GM18526 (cell line): Measurements from ENCODE around the gene UBE2R2.

Experiments
- POLR2A ChIP-seq: IDR thresholded peaks from 3 replicates; pipeline ENCODE4 v1.6.1; 2011; ENCODE audit not compliant: insufficient read length; ENCODE audit errors: extremely low read depth

UBE2R2 gene

GRCh38 chr9:33850267-33850629, 33.3 kb downstream of the UBE2R2 start:
- no peak for TF ChIP-seq POLR2A

DNA sequence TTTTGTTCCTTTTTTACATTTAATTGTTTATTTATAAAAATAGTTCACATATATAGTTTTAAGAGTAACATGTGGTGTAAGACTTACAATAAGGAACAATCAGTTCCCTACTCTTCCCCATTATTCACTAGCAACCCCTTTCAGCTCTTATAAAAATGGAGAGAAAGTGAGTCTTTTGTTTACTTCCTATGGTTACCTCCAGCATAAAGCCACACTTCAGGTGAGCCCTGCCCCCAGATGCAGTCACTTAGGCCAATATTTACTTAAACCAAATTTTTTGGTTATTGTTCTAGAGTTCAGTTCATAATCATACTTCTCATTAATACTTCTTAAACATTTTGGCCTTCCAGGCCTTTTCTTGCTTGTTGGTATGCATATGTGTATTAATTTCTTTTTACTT, 33.7 kb downstream of the UBE2R2 start:
- TF ChIP-seq POLR2A: no peak

- TF ChIP-seq POLR2A: no peak
These were observed 34.3 kb downstream of the UBE2R2 start for GRCh38 chr9:33851301-33851700.

DNA sequence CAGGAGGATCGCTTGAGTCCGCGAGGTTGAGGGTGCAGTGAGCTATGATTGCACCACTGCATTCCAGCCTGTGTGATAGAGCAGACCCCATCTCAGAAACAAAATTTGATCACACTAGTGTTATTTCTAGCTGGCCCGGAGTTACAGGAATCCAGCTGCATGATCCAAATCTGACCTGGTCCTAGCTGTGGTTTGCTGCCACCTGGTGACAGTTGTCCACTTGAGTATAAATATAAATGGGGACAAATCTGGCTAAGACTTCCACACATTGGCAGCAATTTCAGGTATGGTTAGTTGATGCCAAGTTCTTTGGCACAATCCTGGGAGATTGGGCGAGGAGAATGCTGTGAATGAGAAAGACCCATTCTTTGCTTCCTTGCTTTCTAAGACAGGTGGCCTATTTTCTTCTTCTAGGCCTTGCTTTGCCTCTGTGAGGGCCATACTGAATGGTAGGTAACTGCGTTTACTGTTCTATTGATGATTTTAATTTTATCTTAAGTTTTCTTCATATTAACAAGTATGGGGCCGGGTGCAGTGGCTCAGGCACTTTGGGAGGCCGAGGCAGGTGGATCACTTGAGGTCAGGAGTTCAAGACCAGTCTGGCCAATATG, 35.4 kb downstream of the UBE2R2 start:
- no peak for TF ChIP-seq POLR2A

- TF ChIP-seq POLR2A: no peak
These were observed 39.3 kb downstream of the UBE2R2 start for GRCh38 chr9:33856247-33856646.

- no peak for TF ChIP-seq POLR2A
These were observed 41.5 kb downstream of the UBE2R2 start for GRCh38 chr9:33858423-33858822.

GRCh38 chr9:33860200-33860871, 43.4 kb downstream of the UBE2R2 start:
- no peak for TF ChIP-seq POLR2A

DNA sequence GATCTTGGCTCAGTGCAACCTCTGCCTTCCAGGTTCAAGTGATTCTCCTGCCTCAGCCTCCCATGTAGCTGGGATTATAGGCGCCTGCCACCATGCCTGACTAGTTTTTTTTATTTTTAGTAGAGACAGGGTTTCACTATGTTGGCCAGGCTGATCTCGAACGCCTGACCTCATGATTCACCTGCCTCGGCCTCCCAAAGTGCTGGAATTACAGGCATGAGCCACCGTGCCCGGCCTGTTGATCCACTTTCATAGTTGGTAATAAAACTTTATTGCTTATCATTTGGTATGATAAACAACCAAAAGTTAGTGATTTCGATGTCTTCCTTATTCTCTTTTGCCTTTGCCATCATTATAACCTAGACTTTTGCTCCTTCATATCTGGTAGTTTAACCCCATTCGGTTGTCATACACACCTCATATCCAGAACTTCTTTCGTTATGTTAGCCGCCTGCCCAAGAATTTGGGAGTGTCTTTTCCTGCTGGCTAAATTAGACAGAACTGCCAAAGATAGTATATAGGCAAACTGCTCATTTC, 45.0 kb downstream of the UBE2R2 start:
- TF ChIP-seq POLR2A: no peak

GRCh38 chr9:33867747-33868439, 50.9 kb downstream of the UBE2R2 start:
- no peak for TF ChIP-seq POLR2A

DNA sequence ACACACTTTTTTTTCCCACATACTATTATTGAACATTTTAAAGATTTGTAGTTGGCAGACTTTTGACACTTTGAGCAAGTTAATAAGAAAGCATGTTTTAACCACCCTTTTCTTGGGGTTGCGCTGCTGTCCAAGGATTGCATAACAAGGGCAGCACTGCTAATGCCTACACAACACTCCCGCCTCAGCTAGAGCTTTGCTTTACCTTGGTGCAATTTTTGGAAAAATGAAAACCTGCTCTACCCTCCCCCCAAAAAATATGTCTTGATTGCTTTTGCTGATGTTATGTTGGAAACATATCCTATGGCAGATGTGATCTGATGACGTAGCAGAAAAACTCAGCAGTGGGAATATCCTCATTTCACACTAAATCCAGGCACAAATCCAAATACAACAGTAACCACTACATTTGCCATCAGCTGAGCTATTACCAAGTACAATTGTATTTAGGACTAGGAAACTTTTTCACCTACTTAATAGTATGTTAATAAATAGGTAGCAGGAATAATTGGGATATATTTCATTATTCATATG, 51.5 kb downstream of the UBE2R2 start:
- no peak for TF ChIP-seq POLR2A

DNA sequence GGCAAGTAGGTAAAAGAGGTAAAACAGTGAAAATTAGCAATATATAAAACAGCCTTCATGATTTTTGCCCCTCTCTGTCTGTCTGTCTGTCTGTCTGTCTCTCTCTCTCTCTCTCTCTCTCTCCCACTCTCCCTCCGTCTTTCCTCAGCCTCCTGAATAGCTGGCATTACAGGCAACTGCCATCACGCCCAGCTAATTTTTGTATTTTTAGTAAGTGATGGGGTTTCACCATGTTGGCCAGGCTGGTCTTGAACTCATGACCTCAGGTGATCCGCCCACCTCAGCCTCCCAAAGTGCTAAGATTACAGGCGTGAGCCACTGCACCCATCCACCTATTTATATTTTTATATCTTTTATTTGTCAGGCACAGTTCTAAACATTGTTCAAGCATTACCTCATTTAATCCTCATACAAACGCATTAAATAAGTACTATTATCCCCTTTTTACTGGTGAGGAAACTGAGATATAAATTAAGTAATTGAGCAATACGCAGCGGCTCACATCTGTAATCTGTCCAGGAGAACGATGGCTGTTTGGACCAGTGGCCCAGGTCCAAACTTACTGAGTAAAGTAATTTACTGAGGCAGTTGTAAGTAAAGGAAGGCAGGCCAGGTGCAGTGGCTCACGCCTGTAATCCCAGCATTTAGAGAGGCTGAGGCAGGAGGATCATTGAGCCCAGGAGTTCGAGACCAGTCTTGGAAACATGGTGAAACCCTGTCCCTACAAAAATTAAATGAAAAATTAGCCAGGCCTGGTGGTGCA, 60.9 kb downstream of the UBE2R2 start:
- no peak for TF ChIP-seq POLR2A

GRCh38 chr9:33878691-33879366, 61.9 kb downstream of the UBE2R2 start:
- TF ChIP-seq POLR2A: no peak

GRCh38 chr9:33880211-33881089, 63.5 kb downstream of the UBE2R2 start:
- no peak for TF ChIP-seq POLR2A

GRCh38 chr9:33881635-33882034, 64.7 kb downstream of the UBE2R2 start:
- no peak for TF ChIP-seq POLR2A
